ENCODE results near the gene FBXO40.

FBXO40 gene

GRCh38 chr3:121624147-121624899 is 31.1 kb downstream of the FBXO40 start:
- no peak for DNase-seq

DNA sequence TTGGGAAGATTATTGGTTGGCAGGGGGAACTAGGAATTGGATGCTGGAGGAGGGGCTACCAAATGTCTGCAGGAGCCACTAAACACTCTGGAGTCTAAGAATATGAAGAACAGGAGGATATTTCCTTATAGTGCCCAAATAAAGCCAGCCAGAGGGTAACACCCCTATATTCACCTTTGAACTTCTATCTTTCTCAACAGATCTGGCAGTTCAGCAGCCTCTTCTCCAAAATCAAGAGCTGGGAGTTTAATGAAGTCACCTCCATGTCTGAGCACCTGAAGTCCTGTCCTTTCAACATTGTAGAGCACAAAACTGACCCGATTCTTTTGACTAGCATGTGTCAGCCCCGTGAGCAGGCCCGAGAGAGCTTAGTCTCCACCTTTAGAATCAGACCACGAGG is 33.3 kb downstream of the FBXO40 start:
- DNase-seq, result no peak

- no peak for DNase-seq
Observed at GRCh38 chr3:121627211-121627610, 34.0 kb downstream of the FBXO40 start.

DNA sequence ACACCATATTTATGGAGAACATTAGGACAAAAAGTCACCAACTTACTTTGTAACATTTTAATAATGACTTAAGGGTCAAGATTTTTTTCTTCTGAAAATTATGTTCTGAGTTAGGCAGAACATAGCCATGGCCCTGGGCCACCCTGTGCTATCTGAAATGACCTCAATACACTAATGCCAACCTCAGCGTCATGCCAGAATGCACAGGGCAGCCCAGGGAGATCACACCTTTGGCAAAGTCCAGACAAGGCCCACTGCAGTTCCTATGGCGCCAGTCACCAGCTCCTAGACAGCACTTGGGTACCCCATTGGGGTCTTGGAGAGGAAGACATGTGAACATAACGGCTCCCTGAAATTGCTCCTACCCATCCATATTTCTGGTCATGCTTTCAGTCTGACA is 34.4 kb downstream of the FBXO40 start:
- DNase-seq, result no peak

DNA sequence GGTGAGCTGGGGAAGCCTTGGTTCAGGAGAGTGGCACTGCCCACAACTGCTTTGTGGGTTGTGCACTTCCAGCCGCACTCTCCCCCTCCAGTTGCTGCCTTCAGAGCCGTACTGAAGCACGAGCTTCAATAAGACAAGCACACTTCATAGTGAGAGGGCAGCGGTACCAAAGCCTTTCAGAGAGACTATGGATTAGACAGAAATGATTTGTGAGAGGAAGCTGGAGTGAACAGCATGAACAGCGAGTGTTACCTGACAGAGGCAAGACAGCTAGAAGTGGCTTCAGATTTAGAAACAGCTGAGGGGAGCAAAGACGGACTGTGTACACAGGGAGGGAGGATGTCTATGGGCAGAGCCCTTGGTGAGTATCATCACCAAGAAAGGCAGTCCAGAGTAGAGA is 36.4 kb downstream of the FBXO40 start:
- no peak for DNase-seq

DNA sequence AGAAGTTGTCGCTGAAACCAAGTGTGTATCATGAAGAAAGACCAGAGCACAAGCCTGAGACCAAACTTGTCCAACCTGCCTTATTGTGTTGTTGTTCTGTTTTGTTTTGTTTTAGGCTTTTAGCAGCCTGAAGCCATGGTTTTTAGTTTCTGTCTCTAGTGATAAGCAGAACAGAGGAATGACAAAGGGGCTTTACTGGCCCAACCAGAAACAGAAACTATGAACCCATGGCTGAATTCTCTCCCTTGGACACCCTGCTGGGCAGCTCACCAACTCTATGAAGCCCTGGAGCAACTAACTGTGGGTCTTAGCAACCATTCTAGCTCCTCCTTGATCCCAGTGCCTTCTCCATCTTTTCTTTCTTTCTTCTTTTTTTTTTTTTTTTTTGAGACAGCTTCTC is 37.2 kb downstream of the FBXO40 start:
- no peak for DNase-seq

- no peak for DNase-seq
Observed at GRCh38 chr3:121637922-121638321, 44.7 kb downstream of the FBXO40 start.

DNA sequence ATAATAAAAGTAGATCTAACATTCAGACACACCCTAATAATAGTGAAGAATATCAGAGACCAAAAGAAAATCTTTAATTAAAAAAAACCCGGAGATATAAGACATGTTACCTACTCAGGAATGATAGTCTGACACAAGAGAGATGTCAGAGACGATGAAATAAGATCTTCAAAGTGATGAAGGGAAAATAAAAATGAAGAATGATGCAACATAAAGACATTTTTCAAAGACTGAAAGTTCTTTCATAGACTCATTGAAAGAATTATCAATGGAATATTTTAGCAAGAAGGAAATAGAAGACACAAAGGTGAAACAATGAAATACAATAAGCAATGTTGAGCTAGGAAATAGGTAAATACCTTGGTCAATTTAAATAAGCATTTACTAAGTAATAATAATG is 47.9 kb downstream of the FBXO40 start:
- no peak for DNase-seq

GRCh38 chr3:121642601-121643314 is 49.6 kb downstream of the FBXO40 start:
- no peak for DNase-seq

DNA sequence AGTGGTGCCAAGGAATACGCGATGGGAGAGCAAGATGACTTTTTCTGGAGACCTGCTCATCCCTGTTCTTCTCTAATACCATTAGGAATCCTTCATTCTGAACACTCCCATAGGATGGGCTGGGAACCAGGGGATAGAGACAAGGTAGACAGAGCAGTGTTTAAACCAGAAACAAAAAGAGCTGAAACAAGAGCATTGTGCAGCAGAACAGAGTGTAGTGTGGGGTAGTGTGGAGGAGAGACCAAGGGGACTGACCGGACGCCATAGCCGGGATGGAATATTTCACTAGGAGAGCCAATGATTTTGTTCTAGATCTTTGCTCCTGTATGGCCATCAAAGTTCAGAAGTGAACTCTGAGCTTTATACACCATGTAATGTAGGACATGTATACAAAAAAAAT is 51.9 kb downstream of the FBXO40 start:
- DNase-seq, result no peak

DNA sequence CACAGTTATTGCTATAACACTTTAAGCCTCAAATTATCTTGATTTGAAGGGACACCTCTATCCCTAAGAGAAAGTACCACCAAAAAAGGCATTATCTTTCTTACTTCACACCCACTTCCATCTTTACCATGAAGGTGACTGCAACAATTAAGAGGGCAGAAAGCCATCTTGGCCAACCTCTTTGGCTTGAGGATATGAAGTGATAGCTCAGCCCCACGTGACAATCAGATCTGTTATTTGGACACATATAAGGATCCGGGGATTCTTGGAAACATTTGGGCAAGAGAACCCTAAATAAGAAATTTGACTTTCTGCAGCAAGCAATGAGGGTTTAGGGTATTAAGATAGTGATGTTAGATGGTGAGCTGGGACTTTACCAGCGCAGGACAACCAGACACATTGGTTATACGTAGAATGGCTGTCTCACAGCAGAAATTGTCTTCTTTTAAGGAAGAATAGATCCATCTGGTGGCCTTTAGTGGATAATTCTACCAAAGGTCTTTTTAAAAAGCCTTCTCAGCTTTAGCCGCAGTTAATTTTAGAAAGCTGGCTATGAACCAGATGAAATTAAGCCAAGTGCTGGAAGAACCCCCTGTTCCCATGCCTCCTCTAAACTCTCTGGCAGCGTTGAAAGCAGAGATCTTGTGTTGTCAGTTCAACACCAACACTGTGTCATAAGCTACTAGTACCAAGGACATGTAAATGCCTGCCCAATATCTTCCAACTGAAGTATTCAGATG is 55.2 kb downstream of the FBXO40 start:
- peak; percentile 3 for DNase-seq

DNA sequence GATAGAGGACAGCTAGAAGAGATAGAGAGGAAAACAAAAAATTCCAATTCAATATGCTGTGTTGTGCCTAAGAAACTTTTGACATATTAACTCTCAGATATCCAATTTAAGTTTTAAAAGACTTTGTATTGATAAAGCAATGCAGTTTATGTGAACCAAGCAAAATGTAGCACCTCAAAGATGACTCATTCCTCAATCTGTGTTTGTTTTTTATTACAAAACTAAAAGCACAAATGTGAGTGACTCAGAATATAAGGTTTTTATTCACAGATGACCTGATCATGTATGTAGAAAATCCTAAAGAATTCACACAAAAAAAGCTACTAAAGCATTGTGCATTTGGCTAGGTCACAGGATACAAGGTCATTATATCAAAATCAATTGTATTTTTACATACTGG is 56.5 kb downstream of the FBXO40 start:
- no peak for DNase-seq

DNA sequence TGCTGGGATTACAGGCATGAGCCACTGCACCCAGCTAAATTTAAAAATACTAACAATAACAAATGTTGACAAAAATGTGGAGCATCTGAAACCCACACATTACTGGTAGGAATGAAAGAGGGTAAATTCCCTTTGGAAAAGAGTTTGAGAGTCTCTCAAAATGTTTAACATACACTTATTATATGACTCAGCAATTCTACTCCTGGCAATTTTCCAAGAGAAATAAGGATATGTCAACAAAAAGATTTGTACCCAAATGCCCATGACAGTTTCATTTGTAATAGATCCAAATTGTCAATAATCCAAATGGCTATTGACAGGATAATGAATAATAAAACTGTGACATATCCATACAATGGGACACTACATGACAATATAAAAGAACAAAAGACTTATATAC is 58.5 kb downstream of the FBXO40 start:
- peak; percentile 51 for DNase-seq

GRCh38 chr3:121654493-121655385 is 61.6 kb downstream of the FBXO40 start:
- DNase-seq, result no peak

DNA sequence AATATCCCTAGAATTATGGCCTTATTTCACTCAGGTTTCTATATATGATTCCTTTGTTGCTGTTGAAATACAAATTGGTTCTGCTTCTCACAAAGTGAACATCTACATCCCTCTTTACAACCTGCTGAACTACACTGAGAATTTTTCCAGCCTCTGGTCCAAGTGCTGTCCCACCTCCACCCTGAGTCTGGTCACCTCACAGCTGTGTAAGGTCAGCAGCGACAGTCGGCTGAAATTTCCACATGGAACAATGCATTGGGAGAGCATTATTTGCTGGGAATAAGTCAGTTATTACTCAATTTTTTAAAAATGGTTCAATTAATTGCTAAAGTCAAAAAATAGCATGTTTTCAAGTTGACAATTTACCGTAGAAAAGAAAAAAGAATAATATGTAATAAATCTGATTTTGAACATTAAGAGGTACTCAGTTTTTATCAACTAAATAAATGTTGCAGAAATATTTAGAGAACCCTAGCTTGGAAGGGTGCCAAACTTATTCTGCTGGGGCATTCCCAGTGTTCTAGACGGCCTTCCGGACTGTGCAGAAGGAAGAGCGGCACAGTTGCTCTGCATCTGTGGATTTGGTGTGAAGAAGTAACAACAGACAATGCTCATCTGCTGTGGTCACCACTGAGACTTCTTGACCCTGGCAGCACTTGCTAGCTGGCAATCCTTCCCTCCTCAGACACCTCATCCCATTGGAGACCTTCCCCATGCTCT is 65.7 kb downstream of the FBXO40 start:
- DNase-seq, result no peak

- DNase-seq, result no peak
Observed at GRCh38 chr3:121659586-121659985, 66.4 kb downstream of the FBXO40 start.

DNA sequence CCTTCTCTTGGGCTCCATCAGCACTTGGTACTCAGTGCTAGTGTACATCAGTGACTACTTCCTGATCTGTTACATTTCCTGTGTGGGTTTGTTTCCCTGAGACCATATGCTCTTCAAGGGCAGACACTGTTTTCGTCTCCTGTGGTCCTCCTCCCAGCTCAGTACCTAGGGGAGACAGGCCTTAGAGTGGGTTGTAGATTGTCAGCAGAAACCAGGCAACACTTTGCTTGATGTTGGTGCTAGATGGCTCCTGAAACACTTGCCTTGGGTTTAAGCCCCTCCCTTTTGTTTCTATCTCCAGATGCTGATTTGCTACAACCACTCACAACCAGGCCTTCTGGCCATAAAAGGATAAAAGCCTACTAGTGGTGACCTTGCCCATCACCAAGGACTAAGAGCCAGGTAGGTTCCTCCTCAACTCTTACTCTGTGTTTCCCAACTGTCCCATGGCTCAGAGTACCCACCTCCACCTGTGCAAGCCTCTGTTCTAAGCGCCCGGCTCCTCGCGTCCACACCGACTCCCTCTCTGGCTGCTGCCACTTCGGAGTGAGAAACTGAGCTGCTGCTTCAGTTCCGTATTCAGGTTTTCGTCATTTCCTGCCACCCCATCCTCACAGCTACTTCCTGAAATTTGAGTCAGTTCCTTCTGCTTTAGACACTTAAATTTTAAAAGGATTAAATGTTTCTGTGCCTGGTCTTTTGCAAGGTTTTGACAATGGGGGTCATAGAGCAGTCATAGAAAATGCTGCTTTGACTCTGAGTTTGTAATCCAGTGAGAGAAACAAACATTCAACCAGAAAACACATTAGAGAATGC is 67.4 kb downstream of the FBXO40 start, which contains the start of gene HCLS1:
TSS of gene HCLS1 (minus strand) at position 548 of the 816 bp plus-strand sequence. CDS start 2,556 bp downstream, outside the sequence.
- DNase-seq, result no peak

DNA sequence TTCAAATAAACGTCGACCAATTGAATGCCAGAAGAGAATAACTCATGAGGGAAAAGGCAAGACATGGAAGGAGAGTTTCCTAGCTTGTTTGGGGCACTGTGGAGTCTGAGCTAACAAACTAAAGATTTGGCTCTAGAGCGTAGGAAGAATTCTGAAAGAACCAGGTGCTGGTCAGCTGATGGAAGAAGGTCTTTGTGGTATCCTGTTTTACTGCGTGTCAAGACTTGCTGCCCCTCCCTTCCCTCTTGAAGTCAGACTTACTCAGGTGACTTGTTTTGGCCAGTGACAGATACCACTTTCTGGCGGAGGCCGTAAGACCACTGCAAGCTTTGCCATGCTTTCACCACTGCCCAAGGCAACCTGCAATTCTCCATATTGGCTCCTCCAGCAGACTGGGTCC is 68.2 kb downstream of the FBXO40 start:
- peak; percentile 5 for DNase-seq

GRCh38 chr3:121662742-121663141 is 69.6 kb downstream of the FBXO40 start:
- no peak for DNase-seq

DNA sequence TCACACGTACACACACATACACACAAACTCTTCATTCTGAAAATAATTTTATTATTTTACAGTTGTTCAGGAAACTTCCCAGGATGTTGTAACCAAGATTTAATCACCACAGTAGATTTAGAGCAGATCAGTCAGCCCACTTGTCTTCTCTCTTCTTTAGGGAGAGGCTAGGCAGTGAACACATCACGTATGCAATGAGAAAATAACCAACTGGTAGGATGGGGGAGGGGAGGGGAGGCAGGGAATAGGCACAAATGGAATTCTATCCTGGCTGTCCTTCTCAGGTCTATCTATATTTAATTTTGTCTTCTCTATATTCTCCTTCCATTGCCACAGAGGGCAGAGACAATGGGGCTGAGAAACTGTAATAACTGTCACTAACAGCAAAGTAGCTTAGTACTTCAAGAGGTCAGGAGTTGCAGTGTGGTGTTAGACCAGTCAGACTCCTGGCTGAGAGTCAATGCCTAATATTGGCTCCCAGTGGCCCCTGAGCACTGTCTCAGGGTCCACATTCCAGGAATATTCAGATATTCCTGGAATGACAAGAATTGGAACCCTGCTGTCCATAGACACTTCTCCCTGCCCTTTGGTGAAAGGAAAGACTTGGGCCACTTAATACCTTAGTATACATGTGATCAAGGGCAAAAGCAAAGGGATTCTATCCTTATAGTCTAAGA is 70.1 kb downstream of the FBXO40 start:
- no peak for DNase-seq

- DNase-seq, result no peak
Observed at GRCh38 chr3:121665488-121665887, 72.3 kb downstream of the FBXO40 start.
